HG02623 (cell line): ENCODE measurements around the gene ITGA1.
"Not testable (repeated sequence)": the region's sequence is repeated elsewhere in the genome, so short reads cannot be mapped to it uniquely, and the experiment has no call there.

Experiments
- ATAC-seq: cut with Tn5 transposase; IDR thresholded peaks from one replicate; pipeline ENCODE4 v1.9.1; 2021; ENCODE audit warnings: moderate library complexity; ENCODE audit not compliant: unreplicated experiment

Gene ITGA1

GRCh38 chr5:52799983-52800393 is 12.3 kb downstream of the ITGA1 start:
- peak; percentile 81 for ATAC-seq

- ATAC-seq, result peak; percentile 31
These were observed 12.9 kb downstream of the ITGA1 start for GRCh38 chr5:52800394-52801213.

- no peak for ATAC-seq
These were observed 13.6 kb downstream of the ITGA1 start for GRCh38 chr5:52801329-52801728.

- ATAC-seq, result no peak
These were observed 14.7 kb downstream of the ITGA1 start for GRCh38 chr5:52802272-52802973.

- ATAC-seq, result no peak
These were observed 15.2 kb downstream of the ITGA1 start for GRCh38 chr5:52802974-52803336.

GRCh38 chr5:52804387-52804791 is 16.7 kb downstream of the ITGA1 start:
- ATAC-seq, result no peak

- ATAC-seq, result no peak
These were observed 17.3 kb downstream of the ITGA1 start for GRCh38 chr5:52804981-52805380.

GRCh38 chr5:52805615-52806014 is 17.9 kb downstream of the ITGA1 start:
- no peak for ATAC-seq

- no peak for ATAC-seq
These were observed 19.3 kb downstream of the ITGA1 start for GRCh38 chr5:52807037-52807436.

- no peak for ATAC-seq
These were observed 20.0 kb downstream of the ITGA1 start for GRCh38 chr5:52807723-52808122.

GRCh38 chr5:52808316-52808901 is 20.7 kb downstream of the ITGA1 start:
- no peak for ATAC-seq

- no peak for ATAC-seq
These were observed 22.2 kb downstream of the ITGA1 start for GRCh38 chr5:52809884-52810283.

GRCh38 chr5:52810426-52810825 is 22.7 kb downstream of the ITGA1 start:
- no peak for ATAC-seq

GRCh38 chr5:52811067-52811749 is 23.5 kb downstream of the ITGA1 start:
- ATAC-seq, result no peak

- ATAC-seq, result no peak
These were observed 26.8 kb downstream of the ITGA1 start for GRCh38 chr5:52814352-52815148.

GRCh38 chr5:52817818-52818217 is 30.1 kb downstream of the ITGA1 start:
- no peak for ATAC-seq

- ATAC-seq, result no peak
These were observed 30.6 kb downstream of the ITGA1 start for GRCh38 chr5:52818360-52818759.

- ATAC-seq, result not testable (repeated sequence)
These were observed 31.1 kb downstream of the ITGA1 start for GRCh38 chr5:52818807-52819206.

- ATAC-seq, result no peak
These were observed 34.2 kb downstream of the ITGA1 start for GRCh38 chr5:52821901-52822300.

- ATAC-seq, result no peak
These were observed 34.7 kb downstream of the ITGA1 start for GRCh38 chr5:52822437-52822836.

GRCh38 chr5:52824827-52825226 is 37.1 kb downstream of the ITGA1 start:
- ATAC-seq, result no peak
